Measurements from ENCODE around the gene MAPK8IP2.

Gene MAPK8IP2

DNA sequence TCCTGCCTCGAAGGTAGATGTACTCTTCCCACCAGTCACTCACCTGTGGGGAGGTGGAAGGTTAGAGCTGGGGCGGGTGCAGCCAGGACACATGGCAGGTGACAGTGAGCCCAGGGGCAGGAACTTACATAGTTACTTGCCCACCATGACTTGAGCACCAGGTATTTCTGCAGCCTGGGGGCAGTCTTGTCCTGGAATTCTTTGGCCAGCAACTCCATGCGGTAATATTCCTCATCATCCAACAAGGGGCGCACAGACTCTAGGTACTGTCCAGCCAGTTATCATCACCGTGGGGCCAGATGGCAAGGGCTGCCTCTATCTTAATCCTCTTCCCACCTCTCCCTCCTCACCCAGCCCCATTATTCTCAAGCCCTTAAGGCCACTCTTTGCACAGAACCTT, 24.5 kb upstream of the MAPK8IP2 start:
- no peak for DNase-seq

DNA sequence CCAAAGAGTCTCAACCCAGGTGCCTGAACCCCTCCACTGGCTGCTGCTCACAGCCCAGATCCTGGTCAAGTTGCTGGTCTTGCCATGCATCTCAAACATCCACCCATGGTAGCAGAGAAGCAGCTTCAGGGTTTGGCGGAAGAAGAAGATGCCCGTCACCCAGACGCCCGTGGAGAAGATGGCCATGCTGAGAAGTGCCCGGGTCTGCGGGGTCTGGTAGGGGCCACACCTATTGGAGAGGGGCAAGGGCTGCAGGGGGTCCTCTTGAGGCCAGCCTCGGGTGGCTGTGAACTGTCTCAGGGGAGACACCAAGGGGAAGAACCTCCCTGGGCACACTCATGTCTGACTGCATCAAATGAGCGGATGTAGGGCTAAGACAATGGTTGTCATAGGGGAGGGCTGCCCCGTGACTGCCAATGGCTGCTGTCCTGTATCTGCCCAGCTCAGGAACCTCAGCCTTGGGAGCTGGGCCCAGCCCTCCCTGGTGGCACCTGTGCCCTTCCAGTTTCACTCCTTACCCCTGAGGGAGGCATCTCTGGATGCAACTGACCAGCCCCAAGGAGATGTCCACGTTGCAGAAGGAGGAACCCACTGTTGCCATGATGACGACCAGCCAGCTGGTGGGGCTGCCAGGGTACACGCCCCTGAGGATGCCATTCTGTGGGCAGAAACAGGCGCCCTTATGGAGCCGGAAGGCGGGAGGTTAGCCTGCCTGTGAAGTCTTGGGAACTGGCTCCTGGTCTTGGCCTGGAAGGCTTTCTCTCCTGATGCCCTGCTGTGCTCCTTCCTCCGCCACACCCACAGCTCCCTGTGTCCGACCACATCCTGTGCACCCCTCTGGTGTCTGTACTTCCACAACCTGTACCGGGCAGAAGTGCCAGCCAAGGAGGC, 23.5 kb upstream of the MAPK8IP2 start:
- no peak for DNase-seq

DNA sequence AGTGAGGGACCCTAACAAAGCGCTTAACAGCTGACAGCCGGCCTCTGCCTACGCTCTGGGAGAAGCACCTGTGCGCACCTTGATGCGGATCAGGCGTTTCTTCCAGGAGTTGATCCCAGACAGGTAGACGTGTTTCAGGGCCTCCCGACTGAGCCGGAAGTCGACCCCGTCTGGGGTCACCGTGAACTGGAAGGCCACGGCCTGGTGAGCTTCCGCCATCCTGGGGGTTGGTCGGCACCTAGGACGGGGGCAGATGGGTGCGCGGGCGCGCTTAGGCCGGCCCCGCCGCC, 23.0 kb upstream of the MAPK8IP2 start:
- no peak for DNase-seq

DNA sequence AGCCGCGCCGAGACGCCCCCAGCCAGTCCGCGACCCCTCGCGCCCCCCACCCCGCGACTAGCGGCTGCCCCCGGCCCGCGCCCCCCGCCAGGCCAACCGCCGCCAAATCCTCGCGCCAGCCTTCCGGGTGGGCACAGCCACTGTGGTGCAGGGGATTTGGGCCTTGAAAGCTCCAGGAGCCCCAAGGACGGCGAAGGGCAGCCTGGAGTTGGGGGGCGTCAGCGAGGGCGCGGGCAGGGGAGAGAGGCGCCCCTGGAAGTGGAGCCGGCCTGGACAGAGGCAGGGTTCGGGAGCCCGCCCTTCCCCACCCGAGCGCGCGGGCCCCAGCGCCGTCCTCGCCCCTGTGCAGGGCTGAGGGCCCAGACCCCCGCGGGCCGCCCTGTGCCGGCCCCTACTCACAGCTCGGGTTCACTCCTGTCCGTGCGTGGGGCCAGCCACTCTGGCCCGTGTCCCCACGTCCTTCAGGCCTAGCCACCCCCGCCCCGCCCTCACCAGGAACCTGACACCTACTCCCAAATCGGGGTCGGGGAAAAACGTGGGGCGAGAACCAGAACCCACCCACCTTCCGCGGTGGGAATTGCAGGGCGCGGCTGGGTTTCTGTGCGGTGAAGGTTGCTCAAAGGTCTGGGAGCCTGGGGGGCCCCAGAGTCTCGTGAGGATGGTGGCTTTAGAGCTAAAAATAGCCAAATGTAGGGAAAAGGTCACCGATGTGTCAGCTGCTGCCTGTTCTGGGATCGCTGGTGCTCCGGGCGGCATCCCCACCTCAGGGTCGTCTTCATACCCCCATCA, 22.4 kb upstream of the MAPK8IP2 start, which contains the start of gene CPT1B:
TSS of gene CPT1B (minus strand) at position 441 of the 789 bp plus-strand sequence. CDS start 512 bp downstream, outside the sequence.
- DNase-seq, result no peak

DNA sequence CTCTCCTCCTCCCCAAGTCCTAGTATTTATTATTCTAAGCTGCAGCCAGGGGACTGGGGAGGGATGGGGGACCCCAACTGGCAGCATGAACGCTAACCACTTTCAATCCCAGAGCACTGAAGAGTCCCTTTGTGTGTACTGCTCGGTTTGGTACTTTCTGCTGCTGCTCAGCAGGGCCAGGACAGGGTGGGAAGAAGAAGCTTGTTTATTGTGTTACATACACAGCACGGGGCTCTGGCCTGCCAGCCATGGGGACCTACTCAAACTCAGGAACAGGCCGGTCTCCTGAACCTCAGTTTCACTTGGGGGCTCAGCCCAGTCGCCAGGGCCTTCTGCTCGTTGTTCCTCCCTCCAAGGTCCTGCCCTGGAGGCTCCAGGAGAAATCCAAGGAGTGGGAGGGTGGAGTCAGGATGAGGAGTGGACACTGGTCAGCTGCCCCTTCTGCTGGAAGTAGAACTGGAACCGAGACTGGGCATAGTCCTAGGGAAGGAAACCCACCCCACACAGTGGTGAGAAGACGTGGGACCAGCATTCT, 21.8 kb upstream of the MAPK8IP2 start:
- no peak for DNase-seq

DNA sequence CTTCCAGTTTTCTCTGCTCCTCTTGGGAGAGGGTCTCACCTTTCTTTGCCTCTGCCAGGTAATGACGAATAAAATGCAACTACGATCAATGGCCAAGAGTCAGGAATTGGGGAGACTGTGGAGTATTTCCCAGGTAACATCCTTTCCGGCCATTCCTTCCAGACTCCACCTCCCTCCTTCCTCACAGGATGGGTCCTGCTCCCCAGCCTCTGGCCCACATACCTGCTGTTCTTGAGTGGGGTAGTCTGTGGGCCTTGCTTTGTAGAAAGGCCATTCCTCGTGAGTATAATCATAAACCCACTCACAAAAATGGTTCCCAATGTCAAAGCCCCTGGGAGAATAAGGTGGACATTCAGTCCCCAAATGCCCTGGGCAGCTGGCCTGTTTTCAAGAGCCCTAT, 20.8 kb upstream of the MAPK8IP2 start:
- no peak for DNase-seq

DNA sequence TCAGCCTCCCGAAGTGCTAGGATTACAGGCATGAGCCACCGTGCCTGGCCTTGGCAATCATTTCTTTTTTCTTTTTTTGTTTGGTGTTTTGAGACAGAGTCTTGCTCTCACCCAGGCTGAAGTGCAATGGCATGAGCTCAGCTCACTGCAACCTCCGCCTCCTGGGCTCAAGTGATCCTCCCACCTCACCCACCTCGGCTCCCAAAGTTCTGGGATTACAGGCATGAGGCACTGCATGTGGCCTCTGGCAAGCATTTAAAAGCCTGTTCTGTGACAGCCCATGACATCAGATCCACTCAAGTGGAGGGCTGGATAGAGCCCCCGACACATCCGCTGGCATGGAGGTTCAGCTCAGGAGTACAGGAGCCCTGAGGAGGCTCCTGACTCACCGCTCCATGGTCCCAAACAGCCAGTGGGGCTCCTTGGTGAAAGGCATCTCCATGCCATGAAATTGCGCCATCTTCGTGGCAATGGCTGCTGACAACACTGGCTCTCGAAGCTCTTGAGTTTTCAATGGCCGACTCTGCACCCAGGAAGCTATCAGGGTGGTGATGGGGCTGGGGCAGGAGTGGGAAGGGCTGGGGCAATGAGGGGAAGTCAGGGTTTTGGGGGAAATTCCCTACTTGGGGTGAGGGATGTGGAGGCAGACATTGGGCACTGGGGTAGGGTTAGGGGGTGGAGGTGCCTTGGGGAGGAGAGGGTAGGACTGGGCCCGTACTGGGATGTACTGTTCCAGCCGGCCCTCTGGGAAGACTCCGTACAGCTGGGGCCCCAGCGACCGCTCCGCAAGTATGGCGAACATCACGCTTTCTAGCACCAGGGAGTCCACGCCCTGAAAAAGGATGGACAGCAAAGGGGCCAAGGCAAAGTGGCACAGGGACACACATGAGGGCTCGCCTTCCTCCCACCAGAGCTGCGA, 19.3 kb upstream of the MAPK8IP2 start:
- DNase-seq, result no peak

DNA sequence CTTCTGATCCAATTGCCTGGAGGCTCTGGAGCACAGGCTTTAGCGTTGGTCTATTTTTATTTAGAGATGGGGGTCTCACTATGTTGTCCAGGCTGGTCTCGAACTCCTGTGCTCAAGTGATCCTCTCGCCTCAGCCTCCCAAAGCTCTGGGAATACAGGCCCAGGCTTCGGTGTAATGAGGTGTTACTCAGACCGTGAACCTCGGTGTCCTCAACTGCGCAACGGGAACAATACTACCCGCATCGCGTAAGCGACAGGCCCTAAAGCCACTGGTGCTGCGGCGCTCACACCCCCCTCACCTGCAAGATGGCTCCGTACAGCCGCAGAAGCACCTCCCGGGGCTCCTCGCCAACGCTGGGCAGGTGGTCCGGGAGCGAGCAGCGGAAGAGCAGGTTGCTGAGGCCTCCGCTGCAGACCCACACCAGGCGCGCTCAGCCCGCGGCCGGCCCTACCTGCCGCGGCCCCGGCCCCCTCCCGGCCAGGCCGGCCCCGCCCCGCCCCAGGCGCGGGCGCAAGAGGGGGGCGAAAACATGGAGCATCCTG, 18.6 kb upstream of the MAPK8IP2 start:
- peak; percentile 36 for DNase-seq

DNA sequence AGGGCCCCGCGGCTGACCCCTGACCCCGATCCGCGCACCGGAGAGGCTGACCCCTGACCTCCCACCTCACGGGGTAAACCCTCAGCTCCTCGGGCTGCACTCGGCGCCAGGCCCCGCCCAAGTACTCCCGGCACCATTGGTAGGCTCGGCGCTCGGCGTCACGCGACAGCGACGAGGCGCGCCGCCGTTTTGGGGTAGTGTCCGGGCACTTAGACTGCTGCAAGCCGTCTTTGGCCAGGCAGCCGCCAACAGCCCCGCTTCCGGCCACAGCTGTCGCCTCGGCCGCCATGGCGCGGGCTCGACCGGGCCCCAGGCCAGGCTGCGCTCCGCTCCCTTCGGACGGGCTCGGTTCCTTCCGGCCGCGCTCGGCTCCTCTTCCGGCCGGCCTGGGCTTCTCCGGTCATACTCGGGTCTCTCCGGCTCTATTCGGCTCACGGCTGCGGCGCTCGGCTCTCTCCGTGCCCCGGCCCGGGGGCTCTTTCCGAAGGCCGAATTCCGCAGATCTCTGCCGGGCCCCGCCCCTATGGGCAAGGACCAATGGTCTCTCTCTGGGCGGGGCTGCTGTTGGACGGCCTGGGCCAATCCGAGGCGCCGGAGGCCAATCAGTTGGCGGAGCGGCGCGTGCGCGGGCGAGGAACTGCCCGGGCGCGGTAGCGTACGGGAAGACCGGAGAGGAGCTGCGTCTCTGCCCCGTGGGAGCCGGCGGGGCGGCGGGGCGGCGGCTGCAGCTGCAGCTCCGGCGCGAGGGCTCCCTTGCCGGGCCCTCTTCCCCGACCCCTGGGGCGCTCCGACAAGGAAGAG, 17.9 kb upstream of the MAPK8IP2 start, which contains the start of gene CHKB:
TSS of gene CHKB (minus strand) at position 357 of the 801 bp plus-strand sequence. CDS start at position 289, 68 bp downstream.
- peak; percentile 99 for DNase-seq

DNA sequence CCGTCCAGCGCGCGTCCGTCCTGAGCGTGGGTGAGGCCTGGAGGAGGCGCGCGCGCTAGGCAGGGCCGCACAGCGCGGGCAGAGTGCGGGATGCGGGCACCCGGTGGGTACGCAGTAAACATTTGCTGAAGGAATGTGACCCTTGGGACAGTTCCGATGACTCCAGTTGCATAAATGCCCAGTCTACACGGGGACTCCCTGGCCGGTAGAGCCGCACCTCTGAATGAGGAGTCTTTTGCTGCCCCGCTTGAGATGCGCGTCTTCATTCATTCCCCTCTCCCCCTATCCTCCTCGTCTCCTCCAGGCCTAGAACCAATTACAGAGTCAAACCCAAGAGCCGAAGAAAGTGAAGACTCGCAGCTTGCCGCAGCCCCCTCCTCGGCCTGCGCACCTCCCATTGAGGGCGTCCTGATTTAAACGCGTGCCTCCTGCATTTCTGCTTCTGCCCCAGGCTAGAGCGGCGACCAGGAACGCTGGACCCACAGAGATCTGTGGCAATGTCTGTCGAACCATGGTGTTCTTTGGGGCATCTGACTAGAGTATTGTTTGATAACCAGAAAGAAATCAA, 17.2 kb upstream of the MAPK8IP2 start:
- no peak for DNase-seq

DNA sequence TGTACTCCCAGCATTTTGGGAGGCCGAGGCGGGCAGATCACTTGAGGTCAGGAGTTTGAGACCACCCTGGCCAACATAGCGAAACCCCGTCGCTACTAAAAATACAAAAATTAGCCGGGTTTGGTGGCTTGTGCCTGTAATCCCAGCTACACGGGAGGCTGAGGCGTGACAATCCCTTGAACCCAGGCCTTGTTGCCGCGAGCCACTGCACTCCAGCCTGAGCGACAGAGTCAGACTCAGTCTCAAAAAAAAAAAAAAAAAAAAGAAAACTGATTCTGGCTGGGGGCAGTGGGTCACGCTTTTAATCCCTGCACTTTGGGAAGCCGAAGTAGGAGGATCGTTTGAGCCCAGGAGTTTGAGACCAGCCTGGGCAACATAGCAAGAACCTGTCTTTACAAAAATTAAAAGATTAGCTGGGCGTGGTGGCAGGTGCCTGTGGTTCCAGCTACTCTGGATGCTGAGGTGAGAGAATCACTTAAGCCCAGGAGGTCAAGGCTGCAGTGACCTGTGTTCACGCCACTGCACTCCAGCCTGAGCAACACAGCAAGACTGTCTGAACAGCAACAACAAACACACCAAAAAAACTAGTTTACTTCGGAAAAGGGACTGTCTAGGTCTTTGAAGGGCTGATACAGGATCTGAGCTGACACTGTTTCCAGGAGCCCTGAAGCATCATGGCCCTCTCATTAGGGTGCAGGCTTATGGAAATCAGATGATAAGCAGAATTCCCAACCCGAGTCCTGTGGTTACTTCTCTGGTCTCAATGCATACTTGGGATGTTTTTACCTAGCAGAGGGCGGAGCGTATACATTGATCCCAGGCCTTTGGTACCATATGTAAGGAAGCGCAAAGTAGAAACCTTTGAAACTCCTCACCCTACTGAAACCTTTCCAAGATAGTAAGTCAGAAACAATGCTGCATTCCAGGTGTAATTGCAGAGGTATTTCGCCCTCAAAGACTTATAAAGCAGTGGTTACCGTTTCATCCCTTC, 16.2 kb upstream of the MAPK8IP2 start:
- no peak for DNase-seq

DNA sequence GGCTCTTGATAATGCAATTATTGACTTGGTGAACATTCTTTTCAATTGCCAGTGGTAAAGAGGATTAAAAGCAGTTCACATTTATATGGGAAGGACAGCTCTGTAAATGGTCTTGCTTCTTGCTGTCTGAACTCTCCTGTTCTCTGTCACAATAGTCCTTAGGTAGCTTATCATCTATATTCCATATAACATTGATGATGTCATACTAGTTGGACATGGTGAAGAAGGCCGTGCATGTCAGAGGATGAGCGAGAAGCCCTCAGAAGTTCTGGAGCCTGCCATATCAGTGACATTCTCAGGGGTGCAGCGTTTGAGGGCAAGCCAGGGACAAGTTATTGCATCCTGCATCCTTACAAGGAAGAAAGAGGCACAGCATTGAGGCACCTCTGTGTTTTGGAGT, 15.4 kb upstream of the MAPK8IP2 start:
- no peak for DNase-seq

DNA sequence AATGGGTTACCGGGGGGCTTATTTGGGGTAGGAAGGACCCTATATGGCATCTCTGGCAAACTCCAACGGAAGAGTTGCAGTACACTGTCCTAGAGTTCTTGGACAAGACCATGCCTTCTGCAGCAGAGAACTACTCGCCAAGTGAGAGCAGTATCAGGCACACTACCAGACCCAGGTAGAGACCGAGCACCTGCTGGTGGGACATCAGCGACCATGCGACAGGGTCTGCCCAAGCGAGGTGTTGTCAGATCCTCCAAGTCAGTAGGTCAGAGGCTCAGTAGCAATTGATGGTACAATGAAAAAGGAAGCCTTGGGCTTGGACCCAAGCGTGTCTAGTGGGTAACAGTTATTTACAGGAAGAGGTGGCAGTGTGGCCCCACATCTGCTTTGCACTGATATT, 14.8 kb upstream of the MAPK8IP2 start:
- DNase-seq, result no peak

DNA sequence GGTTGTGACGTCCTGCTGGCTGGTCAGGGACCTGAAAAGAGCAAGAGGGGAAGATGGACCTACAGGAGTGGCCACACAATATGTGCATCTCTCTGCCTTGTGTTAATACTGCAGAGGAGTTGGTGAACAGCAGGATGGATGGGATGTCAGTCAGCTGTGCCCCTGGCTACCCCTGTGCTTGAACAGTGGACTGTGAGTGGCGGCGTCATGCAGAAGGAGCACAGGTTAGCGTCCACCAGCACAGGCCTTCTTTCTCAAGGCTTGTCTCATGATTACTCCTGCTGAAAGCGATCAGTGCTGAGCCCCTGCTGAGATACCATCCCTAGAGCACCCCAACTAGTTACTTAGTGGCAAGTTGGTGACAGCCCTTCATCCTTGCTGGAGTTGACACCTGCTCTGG, 14.2 kb upstream of the MAPK8IP2 start:
- DNase-seq, result no peak

DNA sequence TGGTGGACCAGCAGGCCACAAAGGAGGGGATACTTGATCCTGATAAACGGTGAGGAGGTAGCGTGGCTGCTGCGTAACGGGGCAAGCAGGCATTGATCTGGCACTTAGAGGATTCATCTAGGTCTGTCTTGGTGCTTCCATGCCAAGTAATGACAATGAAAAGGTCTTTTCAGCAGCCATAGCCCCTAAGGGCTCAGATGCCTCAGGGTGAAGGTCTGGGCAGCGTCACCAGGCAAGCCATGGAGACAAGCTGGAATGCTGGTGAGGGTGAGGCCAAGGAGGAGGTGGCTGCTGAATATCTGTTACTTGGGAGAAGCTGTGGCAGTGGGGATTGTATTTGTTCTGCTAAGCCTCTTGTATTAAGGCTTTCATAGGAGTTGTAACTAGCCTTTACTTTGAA, 13.2 kb upstream of the MAPK8IP2 start:
- DNase-seq, result no peak

DNA sequence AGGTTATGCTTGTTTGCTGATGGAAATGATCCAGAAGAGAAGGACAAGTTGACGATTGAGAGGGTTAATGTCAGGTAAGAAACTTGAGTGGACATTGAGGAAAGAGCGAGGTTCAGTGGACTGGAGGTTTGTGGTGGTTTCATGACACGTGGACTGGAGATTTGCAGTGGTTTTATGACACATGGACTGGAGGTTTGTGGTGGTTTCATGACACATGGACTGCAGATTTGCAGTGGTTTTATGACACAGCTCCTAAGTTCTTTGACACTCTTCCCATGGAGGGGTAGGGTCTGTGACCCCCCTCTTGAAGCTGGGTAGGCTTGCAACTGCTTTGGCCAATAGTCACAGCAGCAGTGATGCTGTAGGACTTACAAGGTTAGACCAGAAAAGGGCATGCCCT, 5.4 kb upstream of the MAPK8IP2 start:
- DNase-seq, result no peak

DNA sequence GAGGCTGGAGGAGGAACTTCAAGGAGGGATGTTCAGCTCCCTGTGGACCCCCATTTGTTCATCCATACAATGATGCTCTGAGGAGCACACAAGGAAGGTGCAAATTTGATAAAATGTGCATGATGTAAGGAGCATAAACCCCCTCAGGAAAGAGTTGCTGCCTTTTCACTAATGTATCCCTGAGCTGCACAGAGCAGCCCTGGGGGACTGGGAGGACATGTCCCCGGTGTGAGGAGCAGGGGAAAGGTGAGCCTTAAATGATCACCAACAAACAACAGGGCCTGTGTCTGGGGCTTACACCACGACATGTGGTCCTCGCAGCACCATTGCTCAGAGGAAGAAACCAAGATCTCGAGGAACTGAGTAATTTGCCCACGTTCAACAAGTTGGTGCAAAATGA, 3.5 kb upstream of the MAPK8IP2 start:
- no peak for DNase-seq

DNA sequence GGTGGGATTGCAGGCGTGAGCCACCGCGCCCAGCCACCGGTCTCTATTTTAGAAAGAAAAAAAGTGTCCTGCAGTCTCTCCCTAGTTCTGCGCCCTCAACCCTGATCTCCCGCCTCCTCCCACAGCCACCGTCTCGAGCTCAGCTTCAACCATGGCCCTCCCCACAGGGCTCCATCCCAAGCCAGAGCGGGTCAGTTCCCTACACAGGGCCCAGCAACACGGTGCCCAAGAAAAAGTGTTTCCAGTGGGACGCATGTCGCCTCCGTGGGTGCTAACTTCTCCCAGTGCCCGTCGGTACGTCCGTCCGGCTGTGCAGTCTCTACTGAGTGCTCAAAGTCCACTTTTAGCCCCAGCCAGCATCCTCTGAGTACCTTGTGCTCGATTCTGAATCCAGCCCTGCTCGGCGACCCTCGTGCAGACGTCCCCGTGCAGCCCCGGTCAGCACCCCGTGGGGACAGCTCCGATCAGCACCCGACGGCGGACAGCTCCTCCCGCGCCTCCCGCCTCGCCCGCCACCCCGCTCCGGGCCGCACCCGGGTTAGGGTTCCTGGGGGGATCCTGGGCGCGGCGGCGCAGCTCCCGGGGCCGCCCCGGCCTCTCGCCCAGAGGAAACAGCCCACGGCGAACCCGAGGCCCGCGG, 657 bp upstream of the MAPK8IP2 start:
- DNase-seq, result peak; percentile 56

DNA sequence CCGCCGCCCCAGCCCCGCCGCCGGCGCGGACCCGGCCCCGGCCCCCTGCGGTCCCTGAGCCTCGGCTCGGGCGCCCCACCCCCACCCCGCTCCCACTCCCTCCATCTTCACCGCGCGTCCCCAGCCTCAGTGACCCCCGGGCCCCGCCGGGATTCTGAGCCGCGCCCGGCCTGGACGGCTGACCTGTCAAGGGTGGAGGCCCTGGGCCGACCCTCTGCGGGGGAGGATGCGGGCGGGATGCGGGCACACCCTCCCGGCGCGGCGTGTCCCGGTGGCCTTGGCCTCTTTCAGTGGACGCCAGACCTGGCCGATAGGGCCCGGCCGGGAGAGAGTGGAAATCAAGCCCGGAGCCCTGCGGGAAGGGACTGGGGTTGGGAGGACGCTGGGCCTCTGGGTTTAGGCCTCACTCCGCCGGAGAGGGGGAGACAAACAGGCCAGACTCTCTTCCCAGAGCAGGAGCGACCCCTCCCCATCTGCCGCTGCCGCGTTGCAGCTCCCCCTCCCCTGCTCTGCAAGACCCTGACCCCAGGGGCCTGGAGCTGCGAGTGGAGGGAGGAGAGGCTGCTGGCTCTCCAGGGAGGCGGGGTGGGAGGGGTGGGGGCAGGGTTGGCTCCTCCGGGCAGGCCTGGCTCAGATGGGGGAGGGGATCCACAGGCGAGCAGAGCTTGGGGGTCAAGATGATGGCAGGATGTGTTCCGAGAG, 525 bp downstream of the MAPK8IP2 start:
- DNase-seq, result no peak
